ENCODE results near the gene RIC8A. TPM values are rescaled to one million over a fixed set of nuclear protein-coding genes. Genes with fewer than 3 reads are reported as not detected.
A peak's percentile ranks its signal among the peaks of the same experiment; 100 is the strongest.

Gene RIC8A
- total and polyA plus RNA-seq, 2 of the 13 experiments (the other 11 are each of a cell fraction or from before 2014, with no cell fraction given): 62.1 to 63.8 TPM

DNA sequence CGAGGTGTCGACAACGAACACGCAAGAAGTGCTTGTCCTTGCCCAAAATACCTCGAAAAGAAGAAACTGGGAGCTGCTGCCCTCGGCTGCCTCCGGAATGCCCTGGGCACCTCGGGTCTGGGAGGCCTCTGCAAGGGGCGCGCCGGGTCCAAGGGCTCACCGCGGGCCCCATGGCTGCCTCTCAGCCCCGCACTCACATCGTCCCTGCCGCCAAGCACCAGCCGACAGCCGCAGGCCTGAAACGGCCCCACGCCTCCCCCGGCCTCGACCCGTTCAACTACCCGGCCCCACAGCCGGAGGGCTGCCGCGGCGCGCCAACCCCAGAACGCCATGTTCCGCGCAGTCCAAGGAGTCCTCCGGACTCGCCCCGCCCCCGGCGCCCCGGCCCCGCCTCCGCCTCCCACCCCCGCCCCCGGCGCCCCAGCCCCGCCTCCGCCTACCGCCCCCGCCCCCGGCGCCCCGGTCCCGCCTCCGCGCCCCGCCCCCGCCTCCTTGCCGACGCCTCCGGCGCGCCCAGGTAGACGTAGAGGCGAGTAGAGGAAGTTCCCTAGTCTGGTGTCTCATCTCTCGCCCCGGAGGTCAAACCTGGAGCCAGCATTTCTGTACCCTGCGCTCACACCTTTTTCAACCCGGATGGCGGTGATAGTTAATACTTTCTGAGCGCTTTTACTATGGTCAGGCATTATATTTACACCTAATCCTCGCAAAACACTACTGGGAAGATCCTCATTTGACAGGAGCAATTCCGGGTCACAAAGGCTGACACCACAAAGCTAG lies 28.7 kb downstream of the RIC8A start, which contains the start of gene SIRT3 (continued):
- TF ChIP-seq, protein P1, sequence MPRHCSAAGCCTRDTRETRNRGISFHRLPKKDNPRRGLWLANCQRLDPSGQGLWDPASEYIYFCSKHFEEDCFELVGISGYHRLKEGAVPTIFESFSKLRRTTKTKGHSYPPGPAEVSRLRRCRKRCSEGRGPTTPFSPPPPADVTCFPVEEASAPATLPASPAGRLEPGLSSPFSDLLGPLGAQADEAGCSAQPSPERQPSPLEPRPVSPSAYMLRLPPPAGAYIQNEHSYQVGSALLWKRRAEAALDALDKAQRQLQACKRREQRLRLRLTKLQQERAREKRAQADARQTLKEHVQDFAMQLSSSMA (CRISPR knock-in tag; IDR thresholded peaks at IDR 0.05): no peak
- TF ChIP-seq ZNF225 (CRISPR knock-in tag; IDR thresholded peaks at IDR 0.05) (no peak), SAFB2 (CRISPR knock-in tag; IDR thresholded peaks at IDR 0.05; ENCODE audit: borderline replicate concordance, low read depth) (no peak), NFKBIZ (CRISPR knock-in tag; IDR thresholded peaks at IDR 0.05) (0 out of 2 replicates have a peak, but pooled peaks have one; percentile 34), ZNF674 (CRISPR knock-in tag; IDR thresholded peaks at IDR 0.05; ENCODE audit: low read depth) (no peak), EEA1 (CRISPR knock-in tag; IDR thresholded peaks at IDR 0.05; ENCODE audit: borderline replicate concordance) (no peak), AGO2 (optimal IDR thresholded peaks at IDR 0.05; ENCODE audit: low read depth, low read length) (peak; percentile 51), FLYWCH1 (CRISPR knock-in tag; IDR thresholded peaks at IDR 0.05) (no peak), RARA (CRISPR knock-in tag; IDR thresholded peaks at IDR 0.05) (peak; percentile 16; the same call in 1 of the 2 replicates), ZNF615 (CRISPR knock-in tag; IDR thresholded peaks at IDR 0.05; ENCODE audit: borderline replicate concordance) (no peak), PHF21A (CRISPR knock-in tag; IDR thresholded peaks at IDR 0.05) (0 out of 2 replicates have a peak, but pooled peaks have one; percentile 5), FOXJ3 (CRISPR knock-in tag; IDR thresholded peaks at IDR 0.05; ENCODE audit: borderline replicate concordance) (no peak), AHR (CRISPR knock-in tag; IDR thresholded peaks at IDR 0.05) (no peak), ZNF180 (CRISPR knock-in tag; IDR thresholded peaks at IDR 0.05; ENCODE audit: borderline replicate concordance, low read depth) (no peak), POLR2G (IDR thresholded peaks at IDR 0.05; ENCODE audit: low read depth, low read length) (peak; percentile 63), ZNF331 (CRISPR knock-in tag; IDR thresholded peaks at IDR 0.05) (no peak), NR2F1 (CRISPR knock-in tag; IDR thresholded peaks at IDR 0.05) (0 out of 4 replicates have a peak, but pooled peaks of 1 of the 2 experiments have one; percentile 35), HDAC1 (CRISPR knock-in tag; IDR thresholded peaks at IDR 0.05) (no peak), ZNF382 (CRISPR knock-in tag; IDR thresholded peaks at IDR 0.05; ENCODE audit: borderline replicate concordance) (no peak)
- TF ChIP-seq, protein P2, sequence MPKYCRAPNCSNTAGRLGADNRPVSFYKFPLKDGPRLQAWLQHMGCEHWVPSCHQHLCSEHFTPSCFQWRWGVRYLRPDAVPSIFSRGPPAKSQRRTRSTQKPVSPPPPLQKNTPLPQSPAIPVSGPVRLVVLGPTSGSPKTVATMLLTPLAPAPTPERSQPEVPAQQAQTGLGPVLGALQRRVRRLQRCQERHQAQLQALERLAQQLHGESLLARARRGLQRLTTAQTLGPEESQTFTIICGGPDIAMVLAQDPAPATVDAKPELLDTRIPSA (CRISPR knock-in tag; IDR thresholded peaks at IDR 0.05; ENCODE audit: borderline replicate concordance): 0 out of 2 replicates have a peak, but pooled peaks have one; percentile 67
- TF ChIP-seq, protein P3, sequence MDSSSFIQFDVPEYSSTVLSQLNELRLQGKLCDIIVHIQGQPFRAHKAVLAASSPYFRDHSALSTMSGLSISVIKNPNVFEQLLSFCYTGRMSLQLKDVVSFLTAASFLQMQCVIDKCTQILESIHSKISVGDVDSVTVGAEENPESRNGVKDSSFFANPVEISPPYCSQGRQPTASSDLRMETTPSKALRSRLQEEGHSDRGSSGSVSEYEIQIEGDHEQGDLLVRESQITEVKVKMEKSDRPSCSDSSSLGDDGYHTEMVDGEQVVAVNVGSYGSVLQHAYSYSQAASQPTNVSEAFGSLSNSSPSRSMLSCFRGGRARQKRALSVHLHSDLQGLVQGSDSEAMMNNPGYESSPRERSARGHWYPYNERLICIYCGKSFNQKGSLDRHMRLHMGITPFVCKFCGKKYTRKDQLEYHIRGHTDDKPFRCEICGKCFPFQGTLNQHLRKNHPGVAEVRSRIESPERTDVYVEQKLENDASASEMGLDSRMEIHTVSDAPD (CRISPR knock-in tag; IDR thresholded peaks at IDR 0.05): no peak
- TF ChIP-seq, protein P4, sequence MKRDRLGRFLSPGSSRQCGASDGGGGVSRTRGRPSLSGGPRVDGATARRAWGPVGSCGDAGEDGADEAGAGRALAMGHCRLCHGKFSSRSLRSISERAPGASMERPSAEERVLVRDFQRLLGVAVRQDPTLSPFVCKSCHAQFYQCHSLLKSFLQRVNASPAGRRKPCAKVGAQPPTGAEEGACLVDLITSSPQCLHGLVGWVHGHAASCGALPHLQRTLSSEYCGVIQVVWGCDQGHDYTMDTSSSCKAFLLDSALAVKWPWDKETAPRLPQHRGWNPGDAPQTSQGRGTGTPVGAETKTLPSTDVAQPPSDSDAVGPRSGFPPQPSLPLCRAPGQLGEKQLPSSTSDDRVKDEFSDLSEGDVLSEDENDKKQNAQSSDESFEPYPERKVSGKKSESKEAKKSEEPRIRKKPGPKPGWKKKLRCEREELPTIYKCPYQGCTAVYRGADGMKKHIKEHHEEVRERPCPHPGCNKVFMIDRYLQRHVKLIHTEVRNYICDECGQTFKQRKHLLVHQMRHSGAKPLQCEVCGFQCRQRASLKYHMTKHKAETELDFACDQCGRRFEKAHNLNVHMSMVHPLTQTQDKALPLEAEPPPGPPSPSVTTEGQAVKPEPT (CRISPR knock-in tag; IDR thresholded peaks at IDR 0.05; ENCODE audit: low read depth): no peak
- TF ChIP-seq, protein P5, sequence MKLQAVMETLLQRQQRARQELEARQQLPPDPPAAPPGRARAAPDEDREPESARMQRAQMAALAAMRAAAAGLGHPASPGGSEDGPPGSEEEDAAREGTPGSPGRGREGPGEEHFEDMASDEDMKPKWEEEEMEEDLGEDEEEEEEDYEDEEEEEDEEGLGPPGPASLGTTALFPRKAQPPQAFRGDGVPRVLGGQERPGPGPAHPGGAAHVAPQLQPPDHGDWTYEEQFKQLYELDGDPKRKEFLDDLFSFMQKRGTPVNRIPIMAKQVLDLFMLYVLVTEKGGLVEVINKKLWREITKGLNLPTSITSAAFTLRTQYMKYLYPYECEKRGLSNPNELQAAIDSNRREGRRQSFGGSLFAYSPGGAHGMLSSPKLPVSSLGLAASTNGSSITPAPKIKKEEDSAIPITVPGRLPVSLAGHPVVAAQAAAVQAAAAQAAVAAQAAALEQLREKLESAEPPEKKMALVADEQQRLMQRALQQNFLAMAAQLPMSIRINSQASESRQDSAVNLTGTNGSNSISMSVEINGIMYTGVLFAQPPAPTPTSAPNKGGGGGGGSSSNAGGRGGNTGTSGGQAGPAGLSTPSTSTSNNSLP (IDR thresholded peaks at IDR 0.05; ENCODE audit: low read depth, low read length): no peak
